GM08714 (cell line): ENCODE data around the gene VPS13D.
"Not testable (repeated sequence)": the region's sequence is repeated elsewhere in the genome, so short reads cannot be mapped to it uniquely, and the experiment has no call there.

Experiments used
- H3K4me3 ChIP-seq: fragments of 200-500 bp; sonication (Bioruptor generic); 2 replicates; pipeline ENCODE4 v1.5.1; 2014; ENCODE audit warnings: mild to moderate bottlenecking, low read length, inconsistent platforms
- ZNF274 ChIP-seq: IDR thresholded peaks from 2 replicates; pipeline ENCODE4 v1.6.1; 2012; ENCODE audit warnings: mild to moderate bottlenecking, low read depth, low read length

Gene VPS13D

GRCh38 chr1:12452262-12452661 is 222.4 kb downstream of the VPS13D start:
- no peak overlapping the region for H3K4me3 ChIP-seq
- TF ChIP-seq ZNF274 = no peak

- no peak for TF ChIP-seq ZNF274
- H3K4me3 ChIP-seq = no peak overlapping the region
These were observed 223.8 kb downstream of the VPS13D start for GRCh38 chr1:12453400-12454343.

GRCh38 chr1:12454406-12455391 is 224.9 kb downstream of the VPS13D start:
- no peak for TF ChIP-seq ZNF274

GRCh38 chr1:12456081-12456480 is 226.3 kb downstream of the VPS13D start:
- not testable (repeated sequence) for H3K4me3 ChIP-seq

More at GRCh38 chr1:12454406-12455391, 224.9 kb downstream of the VPS13D start:
- no peak overlapping the region for H3K4me3 ChIP-seq

GRCh38 chr1:12456979-12457378 is 227.1 kb downstream of the VPS13D start:
- no peak overlapping the region for H3K4me3 ChIP-seq
- TF ChIP-seq ZNF274 = no peak

- no peak overlapping the region for H3K4me3 ChIP-seq
- no peak for TF ChIP-seq ZNF274
These were observed 227.9 kb downstream of the VPS13D start for GRCh38 chr1:12457771-12458170.

- TF ChIP-seq ZNF274 = no peak
- no peak overlapping the region for H3K4me3 ChIP-seq
These were observed 228.7 kb downstream of the VPS13D start for GRCh38 chr1:12458571-12458970.

GRCh38 chr1:12460121-12460520 is 230.3 kb downstream of the VPS13D start:
- no peak for TF ChIP-seq ZNF274

GRCh38 chr1:12460911-12461621 is 231.2 kb downstream of the VPS13D start:
- no peak for TF ChIP-seq ZNF274
- no peak overlapping the region for H3K4me3 ChIP-seq

More at GRCh38 chr1:12460121-12460520, 230.3 kb downstream of the VPS13D start:
- H3K4me3 ChIP-seq = no peak overlapping the region

GRCh38 chr1:12461754-12462153 is 231.9 kb downstream of the VPS13D start:
- no peak overlapping the region for H3K4me3 ChIP-seq
- TF ChIP-seq ZNF274 = no peak

GRCh38 chr1:12462586-12462985 is 232.8 kb downstream of the VPS13D start:
- no peak for TF ChIP-seq ZNF274
- no peak overlapping the region for H3K4me3 ChIP-seq

- no peak for TF ChIP-seq ZNF274
- H3K4me3 ChIP-seq = no peak overlapping the region
These were observed 234.2 kb downstream of the VPS13D start for GRCh38 chr1:12464045-12464461.

- no peak overlapping the region for H3K4me3 ChIP-seq
- no peak for TF ChIP-seq ZNF274
These were observed 234.8 kb downstream of the VPS13D start for GRCh38 chr1:12464598-12465056.

GRCh38 chr1:12465126-12465525 is 235.3 kb downstream of the VPS13D start:
- H3K4me3 ChIP-seq = no peak overlapping the region
- no peak for TF ChIP-seq ZNF274
